NCI-H748 (cell line): ENCODE measurements around the gene GOLM1.

Source experiments
- DNase-seq: peaks from one replicate; lab custom pipeline; 2025; ENCODE audit not compliant: unreplicated experiment; lab: John Stamatoyannopoulos, UW

The GOLM1 gene

GRCh38 chr9:86046930-86047341, 52.4 kb downstream of the GOLM1 start:
- DNase-seq: no peak

GRCh38 chr9:86046071-86046636, 53.2 kb downstream of the GOLM1 start:
- no peak for DNase-seq

- no peak for DNase-seq
These were observed 53.7 kb downstream of the GOLM1 start for GRCh38 chr9:86045654-86046053.

- DNase-seq: no peak
These were observed 55.4 kb downstream of the GOLM1 start for GRCh38 chr9:86043999-86044398.

- DNase-seq: no peak
These were observed 55.8 kb downstream of the GOLM1 start for GRCh38 chr9:86043586-86043985.

GRCh38 chr9:86042199-86042978, 57.0 kb downstream of the GOLM1 start:
- no peak for DNase-seq

- DNase-seq: no peak
These were observed 58.0 kb downstream of the GOLM1 start for GRCh38 chr9:86041311-86041741.

- DNase-seq: no peak
These were observed 58.5 kb downstream of the GOLM1 start for GRCh38 chr9:86040861-86041155.

- no peak for DNase-seq
These were observed 59.1 kb downstream of the GOLM1 start for GRCh38 chr9:86039991-86040860.

- peak; percentile 58 for DNase-seq
These were observed 62.8 kb downstream of the GOLM1 start for GRCh38 chr9:86036555-86036954.

GRCh38 chr9:86035827-86036440, 63.4 kb downstream of the GOLM1 start:
- DNase-seq: peak; percentile 47

GRCh38 chr9:86034863-86035734, 64.3 kb downstream of the GOLM1 start:
- DNase-seq: peak; percentile 62

- no peak for DNase-seq
These were observed 71.6 kb downstream of the GOLM1 start for GRCh38 chr9:86027767-86028166.

- DNase-seq: no peak
These were observed 76.6 kb downstream of the GOLM1 start for GRCh38 chr9:86022687-86023266.

- DNase-seq: no peak
These were observed 78.2 kb downstream of the GOLM1 start for GRCh38 chr9:86021166-86021565.

- DNase-seq: no peak
These were observed 78.6 kb downstream of the GOLM1 start for GRCh38 chr9:86020731-86021130.

GRCh38 chr9:86009133-86009532, 90.2 kb downstream of the GOLM1 start:
- DNase-seq: peak; percentile 31

- no peak for DNase-seq
These were observed 94.0 kb downstream of the GOLM1 start for GRCh38 chr9:86005253-86005775.

GRCh38 chr9:85995599-85995998, 103.8 kb downstream of the GOLM1 start:
- no peak for DNase-seq

- no peak for DNase-seq
These were observed 104.3 kb downstream of the GOLM1 start for GRCh38 chr9:85995097-85995496.
